OCI-LY3 (cell line): ENCODE data around the gene FNBP1.

Experiments used
- EZH2phosphoT487 ChIP-seq: fragments of 200-600 bp; shearing (Covaris generic); IDR thresholded peaks from 2 replicates; pipeline ENCODE4 v1.6.1; 2018; ENCODE audit warnings: antibody characterized with exemption, mixed run types, low read depth
- TF ChIP-seq, protein P1 (sequence below): fragments of 200-600, 300-600 bp; sonication (generic); IDR thresholded peaks from 2 replicates; pipeline ENCODE4 v1.5.1; 2014; ENCODE audit warnings: antibody characterized with exemption, low read length, low read depth

DNA sequence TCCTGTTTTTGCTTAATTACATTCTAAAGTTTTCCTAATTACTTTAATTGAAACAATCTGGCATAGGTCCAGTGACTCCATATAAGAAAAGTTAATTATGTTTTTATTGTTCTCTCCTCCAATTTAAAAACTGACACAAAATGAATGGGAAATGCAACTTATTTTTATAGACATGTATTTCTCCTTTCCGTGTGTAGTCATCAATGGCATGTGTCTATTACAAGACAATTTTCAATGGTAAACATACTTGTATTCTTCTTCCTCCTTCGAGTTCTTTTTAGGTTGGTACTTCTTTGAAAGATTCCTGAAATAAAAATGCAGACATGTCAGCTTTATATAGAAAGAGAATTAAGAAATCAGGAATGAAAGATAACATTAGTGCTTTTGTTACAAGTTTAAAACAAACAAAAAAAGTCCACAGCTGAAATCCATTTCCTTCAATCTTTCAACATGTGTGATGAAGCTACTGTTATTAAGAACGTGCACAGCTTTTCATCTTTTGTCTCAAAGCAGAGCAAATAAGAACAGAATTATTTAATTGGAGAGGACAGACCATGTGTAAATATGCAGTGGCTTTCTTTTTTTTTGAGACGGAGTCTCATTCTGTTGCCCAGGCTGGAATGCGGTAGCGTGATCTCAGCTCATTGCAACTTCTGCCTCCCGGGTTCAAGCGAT lies 63.8 kb downstream of the FNBP1 start:
- TF ChIP-seq, protein P1, sequence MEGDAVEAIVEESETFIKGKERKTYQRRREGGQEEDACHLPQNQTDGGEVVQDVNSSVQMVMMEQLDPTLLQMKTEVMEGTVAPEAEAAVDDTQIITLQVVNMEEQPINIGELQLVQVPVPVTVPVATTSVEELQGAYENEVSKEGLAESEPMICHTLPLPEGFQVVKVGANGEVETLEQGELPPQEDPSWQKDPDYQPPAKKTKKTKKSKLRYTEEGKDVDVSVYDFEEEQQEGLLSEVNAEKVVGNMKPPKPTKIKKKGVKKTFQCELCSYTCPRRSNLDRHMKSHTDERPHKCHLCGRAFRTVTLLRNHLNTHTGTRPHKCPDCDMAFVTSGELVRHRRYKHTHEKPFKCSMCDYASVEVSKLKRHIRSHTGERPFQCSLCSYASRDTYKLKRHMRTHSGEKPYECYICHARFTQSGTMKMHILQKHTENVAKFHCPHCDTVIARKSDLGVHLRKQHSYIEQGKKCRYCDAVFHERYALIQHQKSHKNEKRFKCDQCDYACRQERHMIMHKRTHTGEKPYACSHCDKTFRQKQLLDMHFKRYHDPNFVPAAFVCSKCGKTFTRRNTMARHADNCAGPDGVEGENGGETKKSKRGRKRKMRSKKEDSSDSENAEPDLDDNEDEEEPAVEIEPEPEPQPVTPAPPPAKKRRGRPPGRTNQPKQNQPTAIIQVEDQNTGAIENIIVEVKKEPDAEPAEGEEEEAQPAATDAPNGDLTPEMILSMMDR, result no peak
- no peak for TF ChIP-seq EZH2phosphoT487
